CD4-positive, alpha-beta T cell treated with Interleukin-21 for 1 hour (primary cell): Measurements from ENCODE around the gene CYP1A1.

ENCODE experiments used
- DNase-seq: peaks from one replicate; pipeline ENCODE4 v3.0.0-alpha.2; 2020

CYP1A1 gene

GRCh38 chr15:74683758-74684157 lies 41.6 kb downstream of the CYP1A1 start:
- DNase-seq = no peak

DNA sequence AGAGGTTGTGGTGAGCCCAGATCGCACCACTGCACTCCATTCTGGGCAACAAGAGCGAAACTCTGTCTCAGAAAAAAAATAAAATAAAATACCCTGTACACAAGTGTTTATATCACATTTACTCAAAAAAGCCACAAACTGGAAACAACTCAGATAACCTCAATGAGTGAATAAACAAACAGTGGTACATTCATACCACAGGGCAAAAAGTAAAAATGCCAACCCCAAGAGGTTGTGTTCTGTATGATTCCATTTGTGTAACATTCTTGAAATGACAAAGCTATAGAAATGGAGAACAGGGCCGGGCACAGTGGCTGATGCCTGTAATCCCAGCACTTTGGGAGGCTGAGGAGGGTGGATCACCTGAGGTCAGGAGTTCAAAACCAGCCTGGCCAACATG lies 42.4 kb downstream of the CYP1A1 start:
- DNase-seq = no peak

GRCh38 chr15:74680456-74680855 lies 44.9 kb downstream of the CYP1A1 start:
- DNase-seq = no peak

GRCh38 chr15:74676801-74677200 lies 48.5 kb downstream of the CYP1A1 start:
- DNase-seq = no peak

GRCh38 chr15:74674161-74674560 lies 51.2 kb downstream of the CYP1A1 start:
- no peak for DNase-seq

DNA sequence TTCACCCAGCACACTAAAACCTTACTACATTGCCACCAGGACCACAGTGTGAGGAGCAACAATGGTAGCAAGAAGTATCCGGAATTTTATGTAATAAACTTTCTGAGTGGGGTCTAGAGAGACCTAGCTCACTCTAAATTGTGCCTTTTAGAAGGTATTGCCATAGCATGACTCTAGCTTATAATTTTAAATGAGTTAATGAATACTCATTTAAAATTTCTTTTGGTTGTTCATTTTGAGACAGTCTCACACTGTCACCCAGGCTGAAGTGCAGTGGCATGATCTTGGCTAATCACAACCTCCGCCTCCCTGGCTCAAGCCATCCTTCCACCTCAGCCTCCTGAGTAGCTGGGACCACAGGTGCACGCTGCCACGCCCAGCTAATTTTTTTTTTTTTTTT lies 55.7 kb downstream of the CYP1A1 start:
- DNase-seq = no peak
